ENCODE measurements around the gene SPATA18.

Gene SPATA18

DNA sequence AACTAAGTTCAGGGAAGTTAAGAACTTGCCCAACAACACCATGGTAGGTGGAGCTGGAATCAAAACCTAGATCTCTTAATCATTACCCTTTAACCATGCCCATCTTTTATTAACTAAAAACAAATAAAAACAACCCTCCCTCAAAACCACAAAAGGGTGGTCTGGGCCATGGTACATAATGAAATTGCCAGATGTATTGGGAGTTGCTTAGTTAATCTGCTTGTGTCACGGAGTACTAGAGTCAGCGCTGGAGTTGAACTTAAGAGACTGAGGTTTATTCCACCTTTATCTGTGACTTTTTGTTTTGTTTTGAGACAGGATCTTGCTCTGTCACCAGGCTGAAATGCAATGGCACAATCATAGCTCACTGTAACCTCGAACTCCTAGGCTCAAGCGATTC is 44.2 kb upstream of the SPATA18 start:
- Histone ChIP-seq H3K79me2 (ENCODE audit: insufficient read depth, low read depth) (no peaks in the 10 kb centered on the region), H3K4me3 (IDR thresholded peaks at IDR 0.05; ENCODE audit: insufficient read depth, low read depth, low read length) (no peak overlapping the region), H3K36me3 (ENCODE audit: insufficient read depth) (no peaks in the 10 kb centered on the region), H4K20me1 (ENCODE audit: insufficient read depth) (no peaks in the 10 kb centered on the region), H3K27me3 (ENCODE audit: insufficient read depth, low read depth) (no peaks in the 10 kb centered on the region), H3K4me2 (no peak overlapping the region), H2AFZ (ENCODE audit: low read depth) (no peak overlapping the region), H3K4me1 (ENCODE audit: low read depth, poor library complexity, severe bottlenecking) (no peaks in the 10 kb centered on the region), H3K27ac (no peak overlapping the region), H3K9ac (no peak overlapping the region)
- TF ChIP-seq, protein P1, sequence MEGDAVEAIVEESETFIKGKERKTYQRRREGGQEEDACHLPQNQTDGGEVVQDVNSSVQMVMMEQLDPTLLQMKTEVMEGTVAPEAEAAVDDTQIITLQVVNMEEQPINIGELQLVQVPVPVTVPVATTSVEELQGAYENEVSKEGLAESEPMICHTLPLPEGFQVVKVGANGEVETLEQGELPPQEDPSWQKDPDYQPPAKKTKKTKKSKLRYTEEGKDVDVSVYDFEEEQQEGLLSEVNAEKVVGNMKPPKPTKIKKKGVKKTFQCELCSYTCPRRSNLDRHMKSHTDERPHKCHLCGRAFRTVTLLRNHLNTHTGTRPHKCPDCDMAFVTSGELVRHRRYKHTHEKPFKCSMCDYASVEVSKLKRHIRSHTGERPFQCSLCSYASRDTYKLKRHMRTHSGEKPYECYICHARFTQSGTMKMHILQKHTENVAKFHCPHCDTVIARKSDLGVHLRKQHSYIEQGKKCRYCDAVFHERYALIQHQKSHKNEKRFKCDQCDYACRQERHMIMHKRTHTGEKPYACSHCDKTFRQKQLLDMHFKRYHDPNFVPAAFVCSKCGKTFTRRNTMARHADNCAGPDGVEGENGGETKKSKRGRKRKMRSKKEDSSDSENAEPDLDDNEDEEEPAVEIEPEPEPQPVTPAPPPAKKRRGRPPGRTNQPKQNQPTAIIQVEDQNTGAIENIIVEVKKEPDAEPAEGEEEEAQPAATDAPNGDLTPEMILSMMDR (conservative IDR thresholded peaks at IDR 0.05; ENCODE audit: low read depth, low read length), result no peak

DNA sequence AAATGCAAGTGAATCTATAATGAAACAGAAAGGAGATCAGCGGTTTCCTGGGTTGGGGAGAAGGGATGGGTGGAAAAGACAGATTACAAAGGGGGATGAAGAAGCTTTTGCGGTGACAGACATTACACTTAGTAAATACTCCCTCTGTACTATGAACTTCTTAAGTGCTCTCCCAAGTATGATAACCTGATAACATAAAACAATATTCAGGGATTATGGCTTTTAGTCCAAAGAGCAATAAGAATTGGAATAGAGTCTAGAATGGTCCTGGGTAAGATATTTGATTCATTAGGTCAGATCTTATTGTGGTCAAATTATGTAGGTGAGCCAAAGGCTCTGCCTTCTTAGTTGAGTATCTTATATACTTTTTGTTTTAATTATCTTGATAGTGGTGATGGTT is 40.1 kb upstream of the SPATA18 start:
- Histone ChIP-seq H3K4me1 (ENCODE audit: low read depth, poor library complexity, severe bottlenecking) (no peaks in the 10 kb centered on the region), H3K4me3 (IDR thresholded peaks at IDR 0.05; ENCODE audit: insufficient read depth, low read depth, low read length) (no peak overlapping the region), H3K4me2 (no peak overlapping the region), H3K9ac (no peak overlapping the region), H3K27ac (no peak overlapping the region), H4K20me1 (ENCODE audit: insufficient read depth) (no peaks in the 10 kb centered on the region), H3K27me3 (ENCODE audit: insufficient read depth, low read depth) (no peaks in the 10 kb centered on the region), H3K79me2 (ENCODE audit: insufficient read depth, low read depth) (no peaks in the 10 kb centered on the region), H3K36me3 (ENCODE audit: insufficient read depth) (no peaks in the 10 kb centered on the region), H2AFZ (ENCODE audit: low read depth) (no peak overlapping the region)
- TF ChIP-seq, protein P1 (conservative IDR thresholded peaks at IDR 0.05; ENCODE audit: low read depth, low read length), result no peak

- Histone ChIP-seq H4K20me1 (ENCODE audit: insufficient read depth) (no peaks in the 10 kb centered on the region), H3K36me3 (ENCODE audit: insufficient read depth) (no peaks in the 10 kb centered on the region), H3K4me1 (ENCODE audit: low read depth, poor library complexity, severe bottlenecking) (no peaks in the 10 kb centered on the region), H3K4me2 (no peak overlapping the region), H2AFZ (ENCODE audit: low read depth) (no peak overlapping the region), H3K79me2 (ENCODE audit: insufficient read depth, low read depth) (no peaks in the 10 kb centered on the region), H3K4me3 (IDR thresholded peaks at IDR 0.05; ENCODE audit: insufficient read depth, low read depth, low read length) (no peak overlapping the region), H3K27ac (no peak overlapping the region), H3K9ac (no peak overlapping the region), H3K27me3 (ENCODE audit: insufficient read depth, low read depth) (no peaks in the 10 kb centered on the region)
- TF ChIP-seq, protein P1 (conservative IDR thresholded peaks at IDR 0.05; ENCODE audit: low read depth, low read length), result no peak
Measured at GRCh38 chr4:52012651-52013050, 38.5 kb upstream of the SPATA18 start.

DNA sequence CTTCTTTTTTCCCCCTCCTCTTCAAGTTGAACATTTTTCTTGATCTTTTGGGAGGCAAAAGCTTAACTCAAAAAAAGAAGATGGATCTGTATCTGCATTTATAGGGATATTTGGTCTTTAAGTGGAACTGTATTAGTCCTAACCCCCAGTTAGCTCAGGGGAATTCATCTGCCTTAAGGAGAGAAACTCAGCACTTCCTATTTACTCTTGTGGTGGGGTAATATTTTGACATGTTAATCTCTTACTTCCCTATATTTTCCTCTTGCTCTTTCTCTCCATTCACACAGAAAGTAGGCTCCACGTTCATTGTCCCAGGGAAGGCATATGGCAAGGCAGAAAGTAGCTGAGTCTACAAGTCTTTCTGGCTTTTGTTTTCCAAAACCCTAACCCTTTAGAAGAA is 36.2 kb upstream of the SPATA18 start:
- no peak overlapping the region for H3K9ac ChIP-seq

More for the DNA sequence above, 36.2 kb upstream of the SPATA18 start:
- H3K27me3 ChIP-seq (ENCODE audit: insufficient read depth, low read depth), result no peaks in the 10 kb centered on the region
- H4K20me1 ChIP-seq (ENCODE audit: insufficient read depth), result no peaks in the 10 kb centered on the region
- H3K4me2 ChIP-seq, result no peak overlapping the region
- H2AFZ ChIP-seq (ENCODE audit: low read depth), result no peak overlapping the region
- no peak overlapping the region for H3K4me3 ChIP-seq (IDR thresholded peaks at IDR 0.05; ENCODE audit: insufficient read depth, low read depth, low read length)
- TF ChIP-seq, protein P1 (conservative IDR thresholded peaks at IDR 0.05; ENCODE audit: low read depth, low read length), result no peak
- no peaks in the 10 kb centered on the region for H3K79me2 ChIP-seq (ENCODE audit: insufficient read depth, low read depth)
- no peak overlapping the region for H3K27ac ChIP-seq
- no peaks in the 10 kb centered on the region for H3K36me3 ChIP-seq (ENCODE audit: insufficient read depth)
- no peaks in the 10 kb centered on the region for H3K4me1 ChIP-seq (ENCODE audit: low read depth, poor library complexity, severe bottlenecking)

Data from KMS-11 (cell line).